Natural killer cell treated with Interleukin-12 subunit alpha and Interleukin-12 subunit beta and Interleukin-15 and Interleukin-18, amount 100 ng/mL, for 72 hours (primary cell): Measurements from ENCODE around the gene PDE4D. TPM values are rescaled to one million over a fixed set of nuclear protein-coding genes. Genes with fewer than 3 reads are reported as not detected.
A peak's percentile ranks its signal among the peaks of the same experiment; 100 is the strongest.

ENCODE experiments used
- ATAC-seq, 2 donors: fragments of 150-1000 bp; cut with Tn5 transposase in 1 of 2; sonication (Bioruptor Pico), chemical (Tn5 transposase) in 1 of 2; 2 replicates each; pipeline ENCODE4 v1.10.0; 2021
- DNase-seq: peaks from one replicate; pipeline ENCODE4 v3.0.0; 2022; ENCODE audit warnings: low spot score
- H3K27ac Mint-ChIP-seq, 2 donors: 1 replicate in 1 of 2; 2 replicates in 1 of 2; pipeline ENCODE4 v1.8.0; 2022; ENCODE audit warnings: mixed read lengths in 2 of 2, mild to moderate bottlenecking in 1 of 2, moderate library complexity in 1 of 2
- H3K27me3 Mint-ChIP-seq, 2 donors: 1 replicate in 1 of 2; 2 replicates in 1 of 2; pipeline ENCODE4 v1.8.0; 2022; ENCODE audit warnings: mixed read lengths in 2 of 2
- H3K36me3 Mint-ChIP-seq: one replicate; pipeline ENCODE4 v1.8.0; 2022; ENCODE audit warnings: mixed read lengths
- H3K4me1 Mint-ChIP-seq, 2 donors: 1 replicate in 1 of 2; 2 replicates in 1 of 2; pipeline ENCODE4 v1.8.0; 2022; ENCODE audit warnings: low read depth in 2 of 2, mixed read lengths in 2 of 2, mild to moderate bottlenecking in 1 of 2
- H3K4me3 Mint-ChIP-seq: one replicate; pipeline ENCODE4 v1.8.0; 2022; ENCODE audit warnings: mixed read lengths
- H3K9me3 Mint-ChIP-seq: 2 replicates; pipeline ENCODE4 v1.8.0; 2022; ENCODE audit warnings: mixed read lengths
- total RNA-seq, 2 donors: library from RNA; stranded (reverse); gene quantifications; one replicate each; pipeline ENCODE4 v1.2.3, GENCODE V29; 2022

Gene PDE4D
- total RNA-seq, 2 donors from 2014 or later, result 55.0 to 80.5 TPM

GRCh38 chr5:59140133-59140532 is 753.4 kb downstream of the PDE4D start:
- Mint-ChIP-seq H3K4me3 (no peak overlapping the region), H3K9me3 (no peaks in the 10 kb centered on the region), H3K4me1 (peaks cover 0 to under 1% of the 10 kb centered on the region in 2 donors), H3K36me3 (no peaks in the 10 kb centered on the region), H3K27me3 (peaks cover 0 to 6% of the 10 kb centered on the region in 2 donors), H3K27ac (no peak overlapping the region)
- no peak for ATAC-seq
- DNase-seq, result no peak

- ATAC-seq, result no peak
- Mint-ChIP-seq H3K36me3 (no peaks in the 10 kb centered on the region), H3K9me3 (no peaks in the 10 kb centered on the region), H3K4me1 (peaks cover 3 to 5% of the 10 kb centered on the region in 2 donors), H3K27me3 (peaks cover 0 to 6% of the 10 kb centered on the region in 2 donors), H3K27ac (no peak overlapping the region), H3K4me3 (no peak overlapping the region)
- DNase-seq, result no peak
These were observed 753.8 kb downstream of the PDE4D start for GRCh38 chr5:59139695-59140094.

GRCh38 chr5:59138509-59138908 is 755.0 kb downstream of the PDE4D start:
- Mint-ChIP-seq H3K27ac (peak overlapping the region in 1 of 2 donors; percentile 18), H3K4me3 (no peak overlapping the region), H3K36me3 (no peaks in the 10 kb centered on the region), H3K9me3 (peaks cover 4% of the 10 kb centered on the region), H3K27me3 (peaks cover 0 to 6% of the 10 kb centered on the region in 2 donors), H3K4me1 (peaks cover 9 to 12% of the 10 kb centered on the region in 2 donors)
- ATAC-seq (no peak), DNase-seq (no peak)

GRCh38 chr5:59137846-59138245 is 755.7 kb downstream of the PDE4D start:
- ATAC-seq (no peak), DNase-seq (no peak)
- no peaks in the 10 kb centered on the region for H3K36me3 Mint-ChIP-seq
- H3K4me3 Mint-ChIP-seq, result no peak overlapping the region
- H3K27me3 Mint-ChIP-seq, result peaks cover 0 to 6% of the 10 kb centered on the region in 2 donors
- H3K9me3 Mint-ChIP-seq, result peaks cover 4% of the 10 kb centered on the region
- H3K27ac Mint-ChIP-seq, result no peak overlapping the region
- peaks cover 13 to 17% of the 10 kb centered on the region in 2 donors for H3K4me1 Mint-ChIP-seq

DNA sequence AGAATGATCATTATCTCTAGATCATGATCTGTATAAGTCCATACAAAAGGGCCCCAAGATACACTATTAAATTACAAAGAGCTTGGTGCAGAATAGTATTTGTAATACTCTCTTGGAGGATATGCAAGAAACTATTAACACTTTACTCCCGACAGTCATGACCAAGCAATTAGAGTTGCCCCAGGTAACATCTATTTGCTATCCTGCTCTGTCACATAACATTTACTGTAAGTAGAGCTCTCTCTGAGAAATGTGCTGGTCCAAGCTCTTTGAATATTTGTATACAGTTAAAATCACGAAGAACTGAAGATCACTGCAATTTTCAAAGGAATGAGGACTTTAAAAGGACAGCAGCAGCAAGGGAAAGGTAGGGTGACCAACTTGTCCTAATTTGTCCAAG is 757.0 kb downstream of the PDE4D start:
- H3K9me3 Mint-ChIP-seq, result peaks cover 4% of the 10 kb centered on the region
- DNase-seq (no peak), ATAC-seq (no peak)
- no peak overlapping the region for H3K4me3 Mint-ChIP-seq
- no peaks in the 10 kb centered on the region for H3K36me3 Mint-ChIP-seq
- H3K27me3 Mint-ChIP-seq, result peaks cover 0 to 6% of the 10 kb centered on the region in 2 donors
- no peak overlapping the region for H3K27ac Mint-ChIP-seq
- H3K4me1 Mint-ChIP-seq, result peaks cover 19 to 20% of the 10 kb centered on the region in 2 donors

DNA sequence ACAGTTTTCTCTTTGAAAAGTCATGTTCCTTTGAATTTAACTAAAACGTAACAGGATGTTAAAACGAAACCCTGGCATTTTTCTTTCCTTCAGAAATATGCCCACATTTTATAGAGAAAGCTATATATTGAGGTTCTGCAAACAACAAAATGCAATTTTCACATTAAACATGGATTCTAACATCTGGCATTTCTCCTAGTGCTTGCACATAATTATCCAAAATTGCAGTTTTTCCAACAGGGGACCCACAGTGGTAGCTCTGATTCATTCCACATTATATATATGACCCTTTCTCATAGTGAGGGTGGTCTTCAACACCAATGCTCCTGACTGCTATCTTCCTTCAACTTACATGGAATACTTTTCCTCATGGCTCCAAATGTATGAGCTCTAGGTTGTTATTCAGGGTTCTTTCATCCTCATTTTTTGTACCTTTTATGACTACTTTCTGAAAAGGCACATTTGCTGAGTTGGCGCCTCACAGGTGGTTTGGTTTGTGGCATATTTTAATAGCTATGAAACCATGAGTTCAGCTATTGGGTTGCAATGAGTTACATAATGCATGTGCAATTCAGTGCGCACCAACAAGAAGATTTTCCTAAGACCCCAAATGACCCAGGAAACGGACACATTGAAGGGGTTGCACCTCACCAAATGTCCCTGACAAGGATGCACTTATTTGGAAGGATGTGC is 758.9 kb downstream of the PDE4D start:
- H3K27me3 Mint-ChIP-seq, result peaks cover 0 to 6% of the 10 kb centered on the region in 2 donors
- peak overlapping the region in 1 of 2 donors; percentile 4 for H3K27ac Mint-ChIP-seq
- peaks cover 20 to 29% of the 10 kb centered on the region in 2 donors for H3K4me1 Mint-ChIP-seq
- H3K4me3 Mint-ChIP-seq, result no peak overlapping the region
- ATAC-seq (no peak), DNase-seq (no peak)
- peaks cover 4% of the 10 kb centered on the region for H3K9me3 Mint-ChIP-seq
- H3K36me3 Mint-ChIP-seq, result no peaks in the 10 kb centered on the region

DNA sequence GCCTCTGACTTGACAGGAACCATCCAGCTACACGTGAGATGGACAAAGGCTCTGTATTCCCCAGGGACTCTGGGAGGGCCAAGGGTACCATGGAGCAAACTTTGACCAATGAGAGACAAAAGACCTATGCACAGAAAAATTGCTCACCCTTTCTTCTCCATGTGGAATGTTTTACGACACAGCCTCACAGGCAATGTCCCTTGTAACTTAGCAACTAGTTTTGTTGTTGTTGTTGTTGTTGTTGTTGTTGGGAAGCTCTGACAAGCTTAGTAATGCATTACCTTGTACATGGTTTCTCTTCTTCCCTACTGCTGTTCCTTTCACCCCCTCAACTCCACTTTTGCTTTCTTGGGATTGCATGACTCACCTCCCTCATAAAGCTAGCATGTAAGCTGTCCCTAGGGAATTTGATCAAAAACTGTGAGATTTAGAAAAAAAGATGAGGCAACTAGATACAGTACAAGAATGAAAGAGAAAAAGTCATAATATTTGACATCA is 759.7 kb downstream of the PDE4D start:
- Mint-ChIP-seq H3K36me3 (no peaks in the 10 kb centered on the region), H3K9me3 (peaks cover 4% of the 10 kb centered on the region), H3K4me1 (peaks cover 24 to 29% of the 10 kb centered on the region in 2 donors), H3K27ac (peak overlapping the region in 1 of 2 donors; percentile 76), H3K4me3 (no peak overlapping the region), H3K27me3 (peaks cover 0 to 6% of the 10 kb centered on the region in 2 donors)
- ATAC-seq (no peak), DNase-seq (no peak)

- H3K9me3 Mint-ChIP-seq, result peaks cover 4% of the 10 kb centered on the region
- ATAC-seq, result no peak
- H3K4me3 Mint-ChIP-seq, result no peak overlapping the region
- H3K27ac Mint-ChIP-seq, result peak overlapping the region; percentile 26 to 76
- H3K27me3 Mint-ChIP-seq, result peaks cover 0 to 4% of the 10 kb centered on the region in 2 donors
- DNase-seq, result no peak
- no peaks in the 10 kb centered on the region for H3K36me3 Mint-ChIP-seq
- peaks cover 28 to 29% of the 10 kb centered on the region in 2 donors for H3K4me1 Mint-ChIP-seq
These were observed 761.4 kb downstream of the PDE4D start for GRCh38 chr5:59132131-59132530.

DNA sequence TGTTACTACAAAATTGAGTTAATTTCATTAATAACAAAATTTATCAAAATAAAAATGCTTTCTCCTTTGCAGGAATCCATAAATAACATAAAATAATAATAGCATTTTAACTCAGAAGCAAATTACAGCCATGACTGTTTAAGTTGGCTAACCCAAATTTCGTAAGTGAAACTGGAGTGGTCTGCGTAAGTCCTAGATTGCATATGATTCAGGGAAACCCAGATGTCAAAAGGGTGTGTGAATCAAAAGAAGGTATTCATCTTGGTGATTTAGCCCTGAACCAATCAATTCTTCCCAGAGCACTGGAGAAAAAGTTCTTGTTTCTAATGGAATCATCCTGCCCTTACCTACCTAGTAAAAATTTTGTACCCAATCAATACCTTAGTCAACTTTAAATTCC is 763.1 kb downstream of the PDE4D start:
- Mint-ChIP-seq H3K36me3 (no peaks in the 10 kb centered on the region), H3K27ac (peak overlapping the region; percentile 64 to 76), H3K27me3 (no peaks in the 10 kb centered on the region), H3K4me3 (peak overlapping the region; percentile 47), H3K9me3 (peaks cover 4% of the 10 kb centered on the region), H3K4me1 (peaks cover 28 to 29% of the 10 kb centered on the region in 2 donors)
- no peak for DNase-seq
- ATAC-seq, result peak in 1 of 2 donors; percentile 68

GRCh38 chr5:59128646-59129290 is 764.8 kb downstream of the PDE4D start:
- Mint-ChIP-seq H3K4me3 (no peak overlapping the region), H3K4me1 (peaks cover 20 to 21% of the 10 kb centered on the region in 2 donors), H3K9me3 (peaks cover under 1% of the 10 kb centered on the region), H3K27me3 (no peaks in the 10 kb centered on the region), H3K36me3 (no peaks in the 10 kb centered on the region), H3K27ac (no peak overlapping the region)
- ATAC-seq (no peak), DNase-seq (no peak)

- no peak for ATAC-seq
- H3K9me3 Mint-ChIP-seq, result no peaks in the 10 kb centered on the region
- no peaks in the 10 kb centered on the region for H3K36me3 Mint-ChIP-seq
- peaks cover 9 to 11% of the 10 kb centered on the region in 2 donors for H3K4me1 Mint-ChIP-seq
- no peak overlapping the region for H3K4me3 Mint-ChIP-seq
- H3K27ac Mint-ChIP-seq, result no peak overlapping the region
- H3K27me3 Mint-ChIP-seq, result no peaks in the 10 kb centered on the region
- no peak for DNase-seq
These were observed 766.6 kb downstream of the PDE4D start for GRCh38 chr5:59126708-59127573.

GRCh38 chr5:59126016-59126707 is 767.4 kb downstream of the PDE4D start:
- H3K27ac Mint-ChIP-seq, result no peak overlapping the region
- H3K4me3 Mint-ChIP-seq, result no peak overlapping the region
- H3K36me3 Mint-ChIP-seq, result no peaks in the 10 kb centered on the region
- ATAC-seq (no peak), DNase-seq (no peak)
- no peaks in the 10 kb centered on the region for H3K9me3 Mint-ChIP-seq
- H3K27me3 Mint-ChIP-seq, result no peaks in the 10 kb centered on the region
- H3K4me1 Mint-ChIP-seq, result peaks cover 7 to 8% of the 10 kb centered on the region in 2 donors
